Gastroesophageal sphincter (tissue), 3 donors: Measurements from ENCODE around the gene ZBTB12.

Source experiments
- EP300 ChIP-seq: sonication (generic); formaldehyde crosslinking; IDR thresholded peaks from one replicate; pipeline ENCODE4 v1.6.1; 2017; ENCODE audit warnings: antibody characterized with exemption, mild to moderate bottlenecking
- POLR2A ChIP-seq, 2 donors: fragments of 450-650 bp; IDR thresholded peaks; one replicate each; pipeline ENCODE4 v1.6.1; 2017; ENCODE audit warnings: antibody characterized with exemption in 2 of 2, mild to moderate bottlenecking in 2 of 2, moderate library complexity in 1 of 2
- POLR2AphosphoS5 ChIP-seq: sonication (generic); formaldehyde crosslinking; IDR thresholded peaks from one replicate; pipeline ENCODE4 v1.6.1; 2017; ENCODE audit warnings: antibody characterized with exemption
- TF ChIP-seq, protein P1 (sequence below), 4 experiments: fragments of 200-600 bp in 2 of 4; fragments of 450-650 bp in 2 of 4; sonication (generic) in 1 of 4; IDR thresholded peaks; one replicate each; pipeline ENCODE4 v1.5.1; 2017 to 2019; ENCODE audit warnings: antibody characterized with exemption in 4 of 4, mild to moderate bottlenecking in 2 of 4, moderate library complexity in 2 of 4

DNA sequence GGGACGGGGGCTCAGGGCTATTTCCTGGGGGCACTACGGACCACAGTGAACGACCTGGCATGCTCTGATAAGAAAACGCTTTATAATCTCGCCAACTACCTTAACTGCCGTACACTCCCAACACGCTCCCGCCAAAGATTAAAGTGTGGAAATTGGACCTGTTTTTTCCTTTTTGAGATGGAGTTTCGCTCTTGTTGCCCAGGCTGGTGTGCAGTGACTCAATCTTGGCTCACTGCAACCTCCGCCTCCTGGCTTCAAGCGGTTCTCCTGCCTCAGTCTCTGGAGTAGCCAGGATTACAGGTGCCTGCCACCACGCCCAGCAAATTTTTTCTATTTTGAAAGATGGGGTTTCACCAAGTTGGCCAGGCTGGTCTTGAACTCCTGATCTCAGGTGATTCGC, 22.7 kb downstream of the ZBTB12 start:
- TF ChIP-seq, protein P1, sequence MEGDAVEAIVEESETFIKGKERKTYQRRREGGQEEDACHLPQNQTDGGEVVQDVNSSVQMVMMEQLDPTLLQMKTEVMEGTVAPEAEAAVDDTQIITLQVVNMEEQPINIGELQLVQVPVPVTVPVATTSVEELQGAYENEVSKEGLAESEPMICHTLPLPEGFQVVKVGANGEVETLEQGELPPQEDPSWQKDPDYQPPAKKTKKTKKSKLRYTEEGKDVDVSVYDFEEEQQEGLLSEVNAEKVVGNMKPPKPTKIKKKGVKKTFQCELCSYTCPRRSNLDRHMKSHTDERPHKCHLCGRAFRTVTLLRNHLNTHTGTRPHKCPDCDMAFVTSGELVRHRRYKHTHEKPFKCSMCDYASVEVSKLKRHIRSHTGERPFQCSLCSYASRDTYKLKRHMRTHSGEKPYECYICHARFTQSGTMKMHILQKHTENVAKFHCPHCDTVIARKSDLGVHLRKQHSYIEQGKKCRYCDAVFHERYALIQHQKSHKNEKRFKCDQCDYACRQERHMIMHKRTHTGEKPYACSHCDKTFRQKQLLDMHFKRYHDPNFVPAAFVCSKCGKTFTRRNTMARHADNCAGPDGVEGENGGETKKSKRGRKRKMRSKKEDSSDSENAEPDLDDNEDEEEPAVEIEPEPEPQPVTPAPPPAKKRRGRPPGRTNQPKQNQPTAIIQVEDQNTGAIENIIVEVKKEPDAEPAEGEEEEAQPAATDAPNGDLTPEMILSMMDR (IDR thresholded peaks at IDR 0.05): no peak
- no peak for TF ChIP-seq EP300
- no peak for TF ChIP-seq POLR2A (IDR thresholded peaks at IDR 0.05)
- TF ChIP-seq POLR2AphosphoS5: no peak
